ENCODE data around the gene GRID1.

Gene GRID1

DNA sequence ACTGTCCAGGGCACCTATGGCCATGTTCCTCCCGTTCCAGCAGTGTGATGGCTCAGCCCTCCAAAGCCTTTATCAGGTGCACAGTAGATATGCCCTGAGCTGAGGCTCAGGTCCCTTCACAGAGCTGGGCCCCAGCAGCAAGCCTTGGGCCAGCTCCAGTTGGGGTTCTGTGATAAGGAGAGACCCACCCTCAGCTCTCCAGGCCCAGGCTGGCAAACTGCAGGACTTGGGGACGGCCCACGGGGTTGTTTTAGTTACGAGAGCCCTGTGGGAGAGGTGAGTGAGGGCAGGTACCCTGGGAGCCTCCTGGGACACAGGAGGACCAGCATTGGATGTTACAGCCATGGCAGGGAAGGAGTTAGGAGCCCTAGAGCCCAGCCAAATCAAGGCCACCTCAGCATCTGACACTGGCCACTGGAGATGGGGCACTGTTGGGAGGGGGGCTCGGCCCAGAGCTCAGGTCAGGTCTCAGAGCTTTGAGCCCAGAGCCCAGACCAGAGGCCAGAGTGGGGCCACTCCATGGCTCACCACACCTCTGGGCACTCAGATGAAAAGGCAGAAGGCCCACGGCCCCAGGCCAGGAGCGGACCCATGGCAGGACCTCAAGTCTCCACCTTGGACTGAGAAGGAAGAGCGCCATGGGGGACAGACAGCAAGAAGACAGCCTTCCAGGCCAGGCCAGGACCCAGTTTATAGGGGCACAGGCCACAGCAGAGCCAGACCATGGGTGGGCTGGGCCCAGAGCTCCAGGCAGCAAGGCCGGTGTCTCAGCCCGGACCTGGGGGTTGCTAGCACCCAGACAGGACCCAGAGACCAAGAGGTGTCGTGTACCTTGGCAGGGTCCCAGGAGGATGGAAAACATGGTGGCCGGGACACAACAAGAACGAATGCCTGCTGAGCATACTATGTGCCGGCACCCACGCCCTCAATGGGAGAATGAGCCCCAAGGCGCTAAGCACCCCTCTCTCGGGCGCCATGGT lies 12.8 kb downstream of the GRID1 start:
- DNase-seq: no peak

DNA sequence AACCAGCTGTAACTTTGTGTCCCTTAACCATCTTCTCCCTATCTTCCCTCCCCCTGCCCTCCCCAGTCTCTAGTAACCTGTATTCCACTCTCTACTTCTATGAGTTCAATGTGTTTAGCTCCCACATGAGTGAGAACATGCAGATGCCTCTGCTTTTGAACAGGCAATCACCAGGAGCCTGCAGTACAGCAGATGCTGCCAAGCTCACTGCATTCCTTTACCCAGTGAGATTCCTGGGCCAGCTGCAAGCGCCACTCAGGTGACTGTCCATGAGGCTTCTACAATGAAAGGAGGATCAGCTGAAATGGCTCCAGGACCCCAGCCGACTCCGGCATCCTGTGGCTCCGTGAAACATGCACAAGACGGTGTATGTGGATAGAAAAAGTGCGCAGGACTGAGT lies 15.7 kb downstream of the GRID1 start:
- DNase-seq: no peak

DNA sequence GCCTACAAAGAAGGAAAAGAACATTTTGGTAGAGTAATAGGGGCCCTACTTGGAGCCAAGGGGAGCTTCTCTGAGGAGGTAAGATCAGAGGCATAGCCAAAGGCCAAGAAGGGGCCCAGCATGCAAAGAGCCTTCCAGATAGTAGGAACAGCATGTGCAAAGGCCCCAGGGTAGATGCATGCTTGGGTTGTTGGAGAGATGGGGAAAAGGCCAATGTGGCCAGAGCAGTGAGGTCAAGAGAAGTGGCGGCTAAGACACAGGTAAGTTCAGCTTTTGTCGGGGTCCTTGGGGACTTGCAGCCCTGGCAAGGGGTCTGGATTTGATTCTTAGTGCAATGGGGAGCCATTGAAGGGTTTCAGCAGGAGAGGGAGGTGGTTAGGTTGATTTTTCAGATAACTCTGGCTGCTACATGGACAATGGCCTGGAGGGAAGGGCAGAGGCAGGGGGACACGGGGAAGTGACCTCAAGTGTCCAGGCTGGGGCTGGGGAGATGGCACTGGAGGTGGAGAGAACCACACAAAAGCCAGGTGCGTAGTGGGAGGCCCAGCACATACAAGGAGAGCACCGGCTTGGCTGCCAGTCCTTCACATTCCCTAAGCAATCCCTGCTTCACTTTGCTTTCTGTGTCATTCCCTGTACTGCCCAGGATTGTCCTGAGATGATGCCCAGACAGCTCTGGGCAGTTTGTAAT lies 16.5 kb downstream of the GRID1 start:
- DNase-seq: no peak

DNA sequence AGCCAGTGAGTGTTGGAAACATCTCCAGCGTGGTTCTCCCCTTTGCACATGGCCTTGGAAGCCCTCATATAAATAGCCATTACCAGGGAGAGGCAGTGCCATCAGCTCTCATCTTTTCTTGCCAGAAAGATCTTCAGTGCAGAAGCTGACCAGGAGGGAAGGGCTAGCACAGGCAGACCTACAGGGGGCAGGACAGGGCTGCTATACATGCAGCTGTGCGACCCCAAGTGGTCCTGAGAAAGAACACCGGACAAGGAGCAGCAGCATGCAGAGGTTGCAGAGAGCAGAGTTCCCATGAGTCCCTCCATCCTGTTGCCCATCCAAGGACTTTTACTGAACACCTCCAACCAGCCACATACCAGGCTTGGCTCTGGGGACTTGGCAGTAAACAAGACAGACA lies 17.1 kb downstream of the GRID1 start:
- DNase-seq: no peak

DNA sequence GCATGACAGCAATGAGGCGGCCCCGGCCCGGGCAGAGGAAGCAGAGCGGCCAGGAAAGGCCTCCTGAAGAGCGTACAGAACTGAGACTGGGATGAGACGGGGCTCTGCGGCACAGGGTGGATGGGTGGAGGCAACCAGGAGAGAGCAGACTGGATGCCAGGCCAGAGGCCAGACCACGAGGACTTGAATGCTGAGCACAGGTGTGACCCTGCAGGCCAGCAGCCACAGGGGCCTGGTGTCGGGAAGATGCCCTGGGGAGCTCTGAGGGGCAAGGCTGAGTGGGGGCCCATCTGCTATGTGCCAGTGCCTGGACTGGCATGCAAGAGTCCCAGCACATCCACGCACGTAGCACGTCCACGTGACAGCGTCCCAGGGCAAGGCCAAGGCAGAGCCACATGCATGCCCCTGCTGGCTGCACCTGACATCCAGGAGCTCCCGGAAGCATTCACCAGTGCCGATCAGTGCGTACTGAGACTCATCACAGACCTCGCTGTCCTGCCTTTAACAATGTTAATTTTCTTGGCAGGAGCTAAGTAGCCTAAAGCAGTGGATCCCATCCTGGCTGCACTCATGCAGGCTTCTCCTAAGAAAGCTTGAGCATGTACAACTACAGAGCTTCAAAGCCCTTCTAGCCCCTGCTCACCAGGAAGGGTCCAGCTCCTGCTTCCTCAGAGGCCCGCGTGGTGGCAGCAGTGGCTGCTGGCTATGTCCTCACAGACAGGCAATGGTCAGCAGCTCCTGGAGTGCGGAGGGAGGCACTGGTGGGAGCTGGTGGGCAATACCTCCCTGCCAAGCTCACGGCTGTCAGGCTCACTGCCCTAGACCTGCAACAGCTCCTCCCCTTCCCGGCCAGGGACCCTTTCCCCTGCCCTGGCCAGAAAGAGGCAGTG lies 18.0 kb downstream of the GRID1 start:
- DNase-seq: no peak

DNA sequence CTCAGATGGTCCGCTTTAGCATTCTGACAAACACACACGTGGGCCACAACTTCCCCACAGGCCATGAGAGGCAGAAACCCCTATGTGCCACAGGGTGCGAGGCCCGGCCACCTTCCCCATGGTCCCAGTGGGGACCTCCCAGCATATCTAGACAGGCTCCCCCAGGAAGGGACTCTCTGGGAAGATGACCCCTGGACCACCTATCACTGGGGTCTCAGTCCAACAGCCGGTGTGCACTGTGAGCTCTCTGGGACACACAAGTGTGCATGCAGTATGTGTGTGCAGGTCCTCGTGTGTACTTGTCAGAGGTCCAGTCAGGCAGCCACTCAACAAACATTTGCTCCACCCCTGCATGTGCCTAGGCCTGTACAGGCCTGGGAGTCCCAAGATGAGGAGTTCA lies 18.7 kb downstream of the GRID1 start:
- DNase-seq: no peak

DNA sequence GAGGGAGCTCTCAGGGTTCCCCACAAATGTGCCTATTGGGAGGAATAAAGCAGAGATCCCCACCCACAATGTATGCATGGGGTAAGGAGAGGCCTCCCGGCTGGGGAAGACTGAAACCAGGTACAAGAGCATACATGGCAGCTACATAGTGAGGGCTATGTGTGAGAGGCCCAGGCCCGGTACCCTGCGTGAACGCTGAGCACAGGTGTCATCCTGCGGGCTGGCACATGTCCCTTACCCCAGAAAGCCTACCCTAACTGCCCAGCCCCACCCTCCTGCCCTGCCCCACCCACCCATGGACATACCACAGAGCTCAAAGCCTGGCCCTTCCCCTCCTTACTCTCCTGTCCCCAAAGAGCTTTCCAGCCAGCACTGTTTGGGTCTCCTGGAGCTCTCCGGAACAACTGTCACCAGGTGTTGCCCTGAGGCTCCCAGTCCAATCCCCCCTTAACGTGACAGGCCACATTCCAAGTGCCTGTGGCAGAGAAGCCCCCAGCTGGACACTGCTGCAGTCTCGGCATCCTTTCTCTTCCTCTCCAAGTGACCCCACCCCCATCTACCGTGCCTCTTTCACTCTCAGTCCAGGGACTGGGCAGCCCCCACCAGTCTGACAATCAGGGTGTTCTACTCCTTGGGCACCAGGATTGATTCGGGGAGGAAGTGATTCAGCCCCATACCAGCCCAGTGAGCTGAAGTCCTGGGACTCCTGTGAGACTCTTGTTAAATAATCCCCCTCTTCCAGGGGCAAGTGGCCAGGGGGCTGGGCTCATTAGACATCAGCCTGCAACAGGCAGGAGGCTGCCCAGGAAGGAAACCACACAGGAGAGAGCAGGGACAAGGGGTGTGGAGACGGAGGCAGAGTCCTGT lies 19.6 kb downstream of the GRID1 start:
- DNase-seq: no peak

DNA sequence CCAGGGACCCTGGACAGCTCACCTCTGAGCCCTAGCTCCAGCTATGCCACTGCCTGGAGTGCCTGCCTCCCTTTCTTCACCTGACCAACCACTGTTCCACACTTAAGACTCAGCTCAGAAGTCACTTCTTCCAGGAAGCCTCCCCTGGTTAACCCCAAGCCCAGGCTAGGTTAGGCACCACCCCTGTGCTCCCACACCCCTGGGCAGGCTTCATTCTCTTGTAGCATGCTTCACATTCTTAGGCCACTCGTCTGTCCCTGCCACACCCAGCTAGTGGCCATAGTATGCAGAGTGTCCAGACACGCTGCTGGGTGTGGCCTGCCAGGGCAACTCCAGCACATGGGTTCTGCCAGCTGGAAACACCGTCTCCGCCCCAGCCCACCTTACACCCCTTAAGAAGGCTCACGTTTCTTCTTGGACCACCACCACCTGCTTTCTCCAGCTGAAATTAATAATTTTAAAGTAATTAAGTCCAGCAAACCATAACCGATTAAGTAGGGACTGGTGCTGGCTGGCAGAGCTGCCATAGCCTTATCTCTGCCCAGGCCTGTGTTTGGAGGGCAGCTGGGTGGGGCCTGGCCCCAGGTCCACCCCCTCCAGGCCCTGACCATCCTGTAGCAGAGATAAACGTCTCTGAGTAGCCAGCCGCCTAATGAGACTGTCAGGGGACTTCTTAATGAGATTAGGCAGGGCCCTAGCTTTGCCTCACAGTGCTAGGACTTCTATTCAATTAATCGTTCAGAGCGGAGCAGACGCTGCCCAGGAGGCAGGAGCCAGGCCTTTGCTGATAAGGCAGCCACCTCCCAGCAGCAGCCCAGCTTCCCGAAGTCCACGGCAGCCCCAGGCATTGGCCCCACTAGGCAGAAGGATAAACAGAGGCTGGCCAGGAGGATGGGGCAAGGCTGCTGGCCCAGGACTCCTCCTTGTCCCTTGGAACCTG lies 20.5 kb downstream of the GRID1 start:
- DNase-seq: no peak

DNA sequence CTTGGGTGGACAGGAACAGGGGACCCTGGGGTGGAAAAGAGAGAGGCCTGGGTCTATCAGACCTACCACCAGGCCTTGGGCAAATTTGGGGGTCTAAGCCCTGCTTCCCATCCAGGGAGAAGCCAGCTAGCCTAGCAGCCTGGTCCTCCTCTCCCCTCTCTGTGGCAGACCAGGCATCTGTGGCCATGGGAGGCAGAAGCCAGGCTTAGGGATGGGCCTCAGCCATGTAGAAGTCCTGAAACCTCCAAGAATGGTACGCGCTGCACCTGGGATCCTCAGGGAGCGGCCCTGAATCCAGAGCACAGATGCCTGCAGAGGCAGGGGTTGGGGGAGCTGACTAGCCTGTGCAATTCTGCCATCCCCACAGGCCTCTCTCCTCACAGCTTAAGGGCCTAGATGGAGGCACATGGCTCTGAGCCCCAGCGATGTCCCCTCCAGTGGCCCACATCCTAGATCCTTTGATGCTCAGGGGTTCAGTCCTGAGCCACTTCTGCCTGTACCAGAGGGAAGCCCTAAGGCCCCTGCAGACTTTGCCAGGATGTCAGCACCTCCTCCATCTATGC lies 21.2 kb downstream of the GRID1 start:
- no peak for DNase-seq

DNA sequence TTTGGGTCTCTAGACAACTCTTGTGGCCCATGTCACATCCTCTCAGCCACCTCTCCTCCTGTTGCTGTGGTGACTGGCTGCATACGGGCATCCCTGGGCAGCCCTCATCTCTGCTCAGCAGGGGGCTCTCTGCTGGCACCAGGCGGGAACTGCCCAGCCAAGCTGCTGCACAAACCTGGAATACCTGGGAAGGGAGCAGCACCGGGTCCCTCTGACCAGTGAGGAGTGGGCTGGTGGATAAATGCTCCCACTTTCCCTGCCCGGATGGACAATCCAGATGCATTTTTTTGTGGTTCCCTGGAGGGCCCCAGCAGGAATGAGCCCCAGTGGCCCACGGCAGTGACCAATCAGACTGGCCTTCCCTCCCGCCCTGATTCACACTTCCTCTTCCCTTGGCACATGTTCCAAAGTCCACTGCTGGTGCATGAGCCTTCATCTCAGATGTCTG lies 21.9 kb downstream of the GRID1 start:
- no peak for DNase-seq

DNA sequence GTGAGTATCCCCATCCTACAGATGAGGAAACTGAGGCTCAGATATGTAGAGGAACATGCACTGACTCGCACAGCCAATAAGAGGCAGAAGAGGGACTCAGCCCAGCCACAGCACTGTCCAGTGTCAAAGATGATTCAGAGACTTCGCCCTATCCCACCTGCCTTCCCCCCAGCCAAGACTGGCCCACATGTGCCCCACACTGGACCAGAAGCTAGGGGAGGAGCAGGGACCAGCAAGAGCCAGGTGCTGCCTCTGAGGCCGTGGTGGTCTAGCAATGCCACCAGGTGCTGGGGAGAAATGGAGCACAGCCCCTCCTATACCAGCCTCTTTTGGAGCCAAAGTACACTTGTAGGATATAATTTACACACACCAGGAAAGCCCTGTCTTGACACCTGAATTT lies 22.3 kb downstream of the GRID1 start:
- no peak for DNase-seq

DNA sequence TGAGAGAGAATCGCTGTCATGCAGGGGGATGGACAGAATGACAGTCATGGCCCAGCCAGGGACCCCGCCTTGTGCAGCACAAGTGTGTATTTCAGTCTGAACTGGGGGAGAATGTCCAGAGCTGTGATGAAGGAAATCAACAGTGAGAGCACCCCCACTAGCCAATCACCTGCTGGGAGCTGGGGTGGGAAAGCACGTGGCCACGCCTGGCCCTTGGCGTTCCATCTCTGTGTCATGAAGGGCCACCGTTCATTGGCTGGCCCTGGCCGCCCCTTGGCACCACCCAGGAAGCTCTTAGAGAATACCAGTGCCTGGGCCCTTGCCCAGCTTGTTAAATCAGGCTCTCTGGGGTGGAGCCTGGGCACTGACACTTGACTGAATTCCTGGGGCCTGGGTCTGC lies 22.8 kb downstream of the GRID1 start:
- DNase-seq: no peak

DNA sequence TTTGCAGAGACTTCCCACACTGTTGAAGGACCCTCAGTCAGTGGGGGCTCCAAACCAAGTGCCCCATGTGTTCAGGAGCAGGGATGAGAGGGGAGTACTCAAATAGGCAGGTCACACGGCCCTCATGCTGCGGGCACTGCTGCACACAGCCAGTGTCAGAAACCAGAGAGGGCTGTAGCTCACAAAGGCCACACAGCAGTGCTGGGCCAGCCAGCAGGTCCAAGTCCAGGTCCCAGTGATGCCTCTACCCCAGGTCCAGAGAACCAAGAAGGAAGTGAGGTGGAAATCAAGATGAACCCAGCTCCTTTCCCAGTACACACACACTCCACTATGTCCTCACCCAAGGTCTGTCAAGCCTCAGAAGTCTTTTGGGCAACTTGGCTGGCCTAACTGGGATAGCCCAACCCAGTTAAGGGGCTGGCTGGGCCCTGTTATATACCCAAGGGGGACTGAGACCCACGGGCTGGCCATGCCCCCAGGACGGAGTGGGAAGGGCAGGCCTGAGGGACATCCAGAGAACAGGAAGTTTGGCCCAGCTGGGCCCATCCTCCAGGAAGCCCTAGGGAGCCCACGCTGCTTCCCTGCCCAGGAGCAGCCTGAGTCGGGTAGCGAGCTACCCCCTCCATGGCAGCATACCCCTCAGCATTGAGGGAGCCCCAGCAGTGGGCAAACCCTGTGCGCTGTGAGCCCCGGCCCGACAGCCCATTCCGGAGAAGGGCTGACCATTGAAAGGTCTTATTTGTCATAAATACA lies 24.3 kb downstream of the GRID1 start:
- DNase-seq: no peak

DNA sequence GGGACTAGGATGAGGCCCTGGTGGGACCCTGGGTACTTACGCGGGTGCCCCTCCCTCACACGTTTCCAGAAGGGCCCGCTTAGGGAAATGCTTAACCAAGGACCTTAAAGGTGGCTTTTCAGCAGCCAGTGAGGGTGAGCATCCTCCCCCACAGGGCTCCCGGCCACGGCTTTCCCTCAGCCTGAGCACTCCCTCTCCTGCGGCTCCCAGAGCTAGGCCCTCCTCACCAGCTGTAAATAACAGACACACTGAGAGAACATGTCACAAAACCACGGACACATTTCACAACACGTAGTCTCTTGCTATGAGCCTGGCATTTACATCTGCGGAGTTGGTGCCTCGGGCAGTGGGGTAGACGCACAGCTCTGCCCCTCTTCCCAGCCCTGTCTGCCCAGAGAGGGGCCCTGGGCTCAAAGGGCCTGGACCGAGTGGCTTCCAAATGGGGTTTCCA lies 25.2 kb downstream of the GRID1 start:
- no peak for DNase-seq

DNA sequence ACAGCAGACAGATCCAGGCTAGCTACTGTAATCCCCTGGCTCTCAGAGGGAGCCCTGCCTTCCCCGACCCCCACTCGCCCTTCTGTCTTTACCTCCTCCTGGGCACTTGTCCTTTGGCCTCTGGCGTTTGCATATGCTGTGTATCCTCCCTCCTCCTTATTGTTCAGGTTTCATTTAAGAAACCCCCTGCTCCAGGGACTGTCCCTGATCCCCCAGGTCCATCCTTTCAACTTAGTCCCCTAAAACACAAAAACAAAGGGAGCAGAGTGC lies 25.7 kb downstream of the GRID1 start:
- DNase-seq: no peak

DNA sequence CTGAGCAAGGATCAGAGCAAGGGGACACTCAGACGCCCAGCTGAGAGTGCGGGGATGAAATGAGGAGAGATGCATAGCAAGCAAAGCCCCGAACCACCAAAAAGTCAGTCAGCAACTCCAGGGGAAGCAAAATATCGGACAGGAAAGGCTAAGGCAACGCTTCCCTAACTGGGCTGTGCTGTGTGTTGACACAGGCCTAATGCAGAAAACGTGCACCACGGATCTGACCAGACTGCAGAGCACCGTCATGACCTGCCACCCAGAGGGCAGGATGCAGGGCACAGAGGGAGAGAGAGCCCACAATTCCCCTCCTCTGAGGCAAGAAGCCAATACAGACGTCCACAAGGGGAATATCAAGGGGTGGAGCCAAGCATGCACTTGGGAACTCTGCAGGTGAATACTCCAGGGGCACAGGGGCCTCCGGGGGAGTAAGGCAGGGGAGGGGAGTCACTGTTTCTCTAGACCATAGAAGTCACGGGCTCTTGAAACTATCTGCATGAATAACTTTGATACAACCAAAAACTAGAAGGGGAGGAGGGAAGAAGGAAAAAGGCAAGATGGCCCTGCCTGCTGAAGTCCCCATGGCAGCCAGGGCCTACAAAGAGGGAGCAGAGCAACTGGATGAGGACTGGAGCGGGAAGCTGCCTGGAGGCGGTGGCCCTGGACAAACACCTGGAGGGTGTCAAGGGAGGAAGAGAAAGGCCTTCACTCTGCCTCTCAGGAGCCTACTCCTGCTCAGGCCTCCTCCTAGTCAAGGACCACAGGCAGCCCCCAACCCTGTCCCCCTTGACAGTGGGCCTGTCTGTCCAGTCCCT lies 26.2 kb downstream of the GRID1 start:
- no peak for DNase-seq

DNA sequence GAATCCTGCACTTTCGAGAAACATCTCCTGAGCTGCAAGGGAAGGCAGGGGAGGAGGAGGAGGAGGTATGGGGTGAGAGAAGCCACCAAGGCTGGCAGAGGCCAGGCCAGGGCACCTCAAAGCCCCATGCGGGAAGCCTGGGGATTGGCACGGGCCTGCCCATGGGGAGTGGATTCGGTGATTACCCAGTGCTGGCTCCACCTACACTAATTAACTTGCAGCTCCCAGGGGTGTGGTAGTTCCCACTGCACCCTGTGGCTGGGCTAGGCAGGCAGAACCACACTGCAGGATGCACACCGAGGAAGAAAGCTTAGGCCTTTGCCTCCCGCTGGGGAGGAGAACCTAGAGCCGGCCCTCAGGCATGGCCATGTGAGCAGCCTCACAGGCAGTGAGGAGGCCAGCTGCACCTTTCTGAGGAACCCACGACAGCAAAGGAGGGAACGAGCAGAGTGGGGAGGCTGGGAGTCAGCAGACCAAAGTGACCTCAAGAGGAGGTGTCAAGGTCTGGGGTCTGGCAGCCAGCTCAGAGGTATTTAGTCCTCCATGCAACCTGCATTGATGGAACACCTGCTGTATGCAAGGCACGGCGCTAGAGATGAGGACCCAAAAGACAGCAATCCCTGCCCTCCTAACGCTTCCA lies 27.2 kb downstream of the GRID1 start:
- DNase-seq: no peak

DNA sequence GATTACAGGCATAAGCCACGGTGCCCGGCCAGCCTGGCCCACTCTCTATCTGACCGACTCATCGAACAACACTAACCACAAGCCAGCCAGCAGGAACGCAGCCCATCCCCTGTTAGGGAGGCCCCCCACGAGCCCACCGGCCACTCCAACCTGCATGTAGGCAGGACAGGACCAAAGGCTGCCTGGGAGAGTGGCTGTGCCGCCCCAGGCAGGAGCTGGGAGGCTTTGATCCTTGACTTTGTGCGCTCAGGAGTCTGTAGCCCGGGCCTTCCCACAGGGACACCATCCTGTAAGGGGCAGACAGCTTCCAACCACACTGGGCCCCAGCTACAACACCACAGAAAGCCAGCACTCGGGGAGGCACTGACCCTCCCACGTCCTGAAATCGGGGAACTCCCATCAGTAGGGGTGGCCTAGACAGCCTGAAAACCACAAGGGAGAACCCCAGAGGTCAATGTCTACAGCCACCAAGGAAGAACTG lies 29.4 kb downstream of the GRID1 start:
- no peak for DNase-seq

All from kidney glomerular epithelial cell (primary cell).